HG03378 (cell line): ENCODE data around the gene GPR31.
"Not testable (repeated sequence)": the region's sequence is repeated elsewhere in the genome, so short reads cannot be mapped to it uniquely, and the experiment has no call there.

Source experiments
- ATAC-seq: cut with Tn5 transposase; IDR thresholded peaks from one replicate; pipeline ENCODE4 v1.9.1; 2021; ENCODE audit warnings: mild to moderate bottlenecking, moderate library complexity; ENCODE audit not compliant: unreplicated experiment

Gene GPR31

GRCh38 chr6:167167699-167168098 lies 9.9 kb upstream of the GPR31 start:
- ATAC-seq = not testable (repeated sequence)

GRCh38 chr6:167165858-167166471 lies 8.2 kb upstream of the GPR31 start:
- ATAC-seq = no peak

DNA sequence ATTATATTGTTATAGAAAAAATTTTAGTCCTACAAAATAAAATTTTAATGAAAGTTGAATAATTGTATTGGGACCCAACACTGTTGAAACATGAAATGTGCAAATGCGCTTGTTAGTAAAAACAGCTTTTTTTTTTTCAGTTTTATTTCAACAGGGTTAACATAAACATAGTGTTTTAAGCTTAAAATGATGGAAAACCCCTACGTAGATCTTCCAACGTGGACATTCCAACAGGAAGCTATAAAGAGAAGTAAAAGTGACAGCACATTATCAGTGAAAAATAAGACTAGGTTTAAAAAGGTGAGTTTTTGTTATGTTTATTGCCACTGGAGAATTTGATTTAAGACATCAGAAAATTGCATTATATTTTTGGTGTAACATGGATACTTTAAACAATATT lies 6.5 kb upstream of the GPR31 start:
- ATAC-seq = no peak

DNA sequence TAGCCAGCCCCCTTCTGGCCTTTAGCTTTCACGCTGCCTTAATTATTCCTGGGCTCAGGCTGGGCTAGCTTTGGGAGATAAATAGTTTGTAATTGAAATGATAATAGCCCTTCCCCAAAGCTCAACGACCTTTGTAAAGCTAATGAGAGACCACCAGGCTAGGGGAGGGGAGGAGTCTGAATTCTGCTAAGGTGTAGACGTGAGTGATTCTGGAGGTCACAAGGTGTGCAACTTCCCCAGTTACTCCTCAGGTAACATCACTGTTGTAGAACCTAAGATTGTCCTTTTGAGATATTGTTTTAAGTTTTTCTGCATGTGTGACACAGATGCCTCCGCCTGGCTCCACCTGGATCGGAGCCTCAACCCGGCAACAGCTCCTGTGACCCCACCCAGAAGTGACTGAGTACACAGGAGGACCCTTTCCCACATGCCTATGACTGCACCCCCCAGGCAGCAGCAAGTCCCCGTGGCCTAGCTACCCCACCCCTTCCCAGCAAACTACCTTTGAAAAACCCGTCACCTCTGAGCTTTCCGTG lies 5.8 kb upstream of the GPR31 start:
- no peak for ATAC-seq

DNA sequence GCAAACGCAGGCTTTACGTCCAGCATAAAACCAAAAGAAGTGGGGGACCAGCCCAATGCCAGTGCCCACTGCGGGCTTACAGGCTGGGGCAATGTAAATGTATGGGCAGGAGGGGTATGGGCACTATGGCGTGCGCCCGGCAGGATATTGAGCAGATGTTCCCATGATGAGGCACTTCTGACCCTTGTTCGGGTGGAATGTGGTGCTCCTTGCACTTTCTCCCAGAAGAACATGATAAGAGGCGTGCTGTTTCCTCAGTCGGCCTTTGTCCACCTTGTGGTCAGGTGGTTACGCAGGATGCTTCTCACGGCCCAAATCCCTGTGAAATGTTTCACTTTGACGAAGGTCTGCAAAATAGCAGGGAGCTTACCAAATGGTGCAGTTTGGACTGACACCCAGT lies 4.8 kb upstream of the GPR31 start:
- no peak for ATAC-seq

GRCh38 chr6:167161851-167162467 lies 4.2 kb upstream of the GPR31 start:
- ATAC-seq = no peak

DNA sequence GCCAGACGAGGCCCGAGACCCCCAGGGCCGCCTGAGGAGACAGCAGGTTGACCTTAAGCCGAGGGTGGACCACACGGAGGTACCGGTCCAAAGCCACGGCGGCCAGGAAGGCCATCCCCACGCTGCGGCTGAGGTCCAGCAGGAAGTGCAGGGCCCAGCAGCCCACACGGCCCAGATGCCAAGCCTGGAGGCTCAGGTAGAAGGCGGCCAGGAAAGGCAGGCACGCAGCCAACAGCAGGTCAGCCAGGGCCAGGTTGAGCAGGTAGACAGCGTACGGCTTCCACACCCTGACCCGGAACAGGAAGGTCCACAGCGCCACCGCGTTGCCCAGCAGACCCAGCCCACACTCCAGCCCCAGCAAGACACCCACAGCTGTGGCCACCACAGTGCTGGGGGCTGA lies 366 bp downstream of the GPR31 start:
- no peak for ATAC-seq

GRCh38 chr6:167154895-167155294 lies 2.9 kb downstream of the GPR31 start:
- no peak for ATAC-seq

- ATAC-seq = no peak
Measured at GRCh38 chr6:167154291-167154690, 3.5 kb downstream of the GPR31 start.

- ATAC-seq = peak; percentile 53
Measured at GRCh38 chr6:167153521-167153959, 4.2 kb downstream of the GPR31 start.

DNA sequence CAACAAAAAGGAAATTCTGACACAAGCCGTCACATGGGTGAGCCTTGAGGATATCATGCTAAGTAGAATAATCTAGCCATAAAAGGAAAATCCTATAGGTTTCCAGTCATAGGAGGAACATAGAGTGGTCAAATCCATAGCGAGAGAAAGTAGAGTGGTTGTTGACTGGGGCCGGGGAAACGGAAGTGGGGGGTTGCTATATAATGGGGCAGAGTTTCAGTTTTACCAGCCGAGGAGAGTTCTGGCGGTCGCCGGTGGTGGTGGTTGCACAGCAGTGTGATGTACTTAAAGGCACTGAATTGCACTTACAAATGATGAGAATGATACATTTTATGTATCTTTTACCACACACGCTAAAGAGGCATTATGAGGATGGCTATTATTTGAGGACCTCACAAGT lies 4.9 kb downstream of the GPR31 start:
- ATAC-seq = peak; percentile 41

- ATAC-seq = no peak
Measured at GRCh38 chr6:167151648-167152047, 6.1 kb downstream of the GPR31 start.

GRCh38 chr6:167150941-167151549 lies 6.7 kb downstream of the GPR31 start:
- ATAC-seq = peak; percentile 65

GRCh38 chr6:167148997-167149396 lies 8.8 kb downstream of the GPR31 start:
- ATAC-seq = no peak

GRCh38 chr6:167148021-167148420 lies 9.8 kb downstream of the GPR31 start:
- no peak for ATAC-seq

GRCh38 chr6:167146977-167147376 lies 10.8 kb downstream of the GPR31 start:
- ATAC-seq = no peak

DNA sequence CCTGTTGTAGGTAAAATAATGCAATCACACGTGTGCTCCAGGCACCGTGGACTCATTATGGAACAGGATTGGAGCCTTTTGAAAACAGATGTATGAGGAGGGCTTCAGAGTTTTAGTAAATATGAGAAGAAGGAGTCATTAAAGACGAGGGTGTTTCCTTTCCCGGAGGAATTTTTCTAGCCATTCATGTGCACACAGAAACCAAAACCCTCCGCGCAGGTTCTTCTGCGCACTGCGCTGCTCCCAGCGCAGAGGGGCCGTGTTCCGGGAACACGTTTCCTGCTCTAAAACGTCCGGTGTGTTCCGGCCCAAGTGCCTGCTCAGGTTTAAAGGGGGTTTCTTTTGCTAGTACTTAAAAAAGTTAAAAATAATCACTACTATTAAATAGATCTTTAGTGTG lies 11.6 kb downstream of the GPR31 start:
- no peak for ATAC-seq

DNA sequence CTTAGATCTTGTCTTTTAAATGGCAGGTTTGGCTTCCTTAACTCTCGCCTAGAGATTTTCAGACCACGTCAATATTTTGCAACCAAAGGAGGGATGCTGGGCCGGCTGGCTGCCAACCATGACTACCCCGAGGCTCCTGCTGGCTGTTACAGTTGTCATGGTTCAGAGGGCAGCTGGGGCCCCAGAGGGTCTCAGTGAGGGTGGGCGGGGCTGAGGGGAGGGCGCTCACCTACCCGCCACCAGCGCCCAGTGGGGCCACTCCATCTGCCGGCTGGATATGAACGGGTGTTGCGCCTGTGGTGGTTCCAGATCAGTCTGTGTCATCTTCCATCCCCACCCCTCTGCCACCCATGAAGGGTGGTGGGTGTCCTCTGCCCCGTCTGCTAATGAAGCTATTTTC lies 12.3 kb downstream of the GPR31 start:
- no peak for ATAC-seq

DNA sequence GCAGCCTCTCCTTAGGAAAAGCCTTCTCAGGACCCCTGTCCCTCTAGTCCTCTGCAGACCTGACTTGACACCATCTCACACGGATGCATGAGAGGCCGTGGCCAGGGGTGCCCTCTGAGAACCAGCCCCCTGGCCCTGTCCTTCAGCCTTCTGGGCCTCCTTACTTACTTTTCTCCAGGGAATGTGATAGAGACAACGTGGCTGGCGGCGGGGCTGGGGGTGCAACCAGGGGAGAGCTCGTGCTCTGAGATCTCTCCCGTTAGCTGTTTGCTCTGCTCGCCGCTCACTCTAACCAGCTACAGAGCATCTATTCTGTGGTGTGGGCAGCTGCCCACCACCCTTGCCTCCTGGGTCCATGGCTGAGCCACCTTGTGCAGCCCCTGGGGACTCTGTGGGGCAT lies 14.7 kb downstream of the GPR31 start:
- ATAC-seq = no peak

DNA sequence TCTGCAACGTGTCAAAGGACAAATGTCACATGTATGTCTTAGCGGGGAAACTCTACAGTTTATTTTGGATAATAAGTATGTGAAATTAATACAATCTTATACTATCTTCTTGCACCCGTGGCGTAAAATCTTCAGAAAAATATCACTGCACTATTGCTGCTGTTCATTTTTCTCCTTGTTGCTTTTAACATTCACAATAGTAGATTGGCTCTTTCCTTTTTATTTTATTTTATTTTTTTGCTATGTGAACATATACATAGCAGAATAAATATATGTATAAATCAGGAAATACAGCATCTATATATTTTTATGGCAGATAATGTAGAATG lies 15.4 kb downstream of the GPR31 start:
- ATAC-seq = no peak

DNA sequence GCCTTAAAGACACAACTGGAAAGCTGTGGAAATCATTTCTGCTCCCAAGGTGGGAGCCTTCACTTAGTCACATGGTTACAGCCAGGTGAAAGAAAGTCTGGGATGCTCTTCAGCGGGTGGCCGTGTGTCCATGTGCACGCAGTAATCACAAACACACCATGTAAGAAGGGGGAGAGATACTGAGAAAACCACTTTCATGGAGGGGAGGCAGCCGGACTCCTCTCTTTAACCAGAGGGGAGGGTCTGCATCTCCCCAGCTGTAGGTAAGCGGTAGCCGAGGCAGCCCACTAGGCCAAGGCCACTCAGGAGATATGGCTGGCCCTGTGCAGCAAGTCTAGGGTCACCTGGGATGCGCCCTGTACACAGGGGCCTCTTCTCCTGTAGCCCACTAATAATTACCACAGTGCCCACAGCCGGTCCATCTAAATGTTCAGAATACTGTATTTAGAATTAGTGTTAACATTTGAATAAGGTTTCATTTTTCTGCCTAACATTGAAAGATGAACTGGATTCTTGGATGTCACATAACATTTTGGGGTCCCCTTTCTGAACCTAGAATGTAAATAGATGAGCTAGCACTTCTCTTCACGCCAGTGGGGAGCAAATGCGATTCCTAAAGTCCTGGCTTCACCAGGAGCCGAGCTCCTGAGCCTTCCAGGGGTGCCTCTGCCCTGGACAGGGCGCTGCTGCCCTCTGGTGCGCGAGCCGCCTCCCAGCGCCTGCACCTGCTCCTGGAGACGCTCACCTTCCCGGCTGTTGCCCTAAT lies 15.9 kb downstream of the GPR31 start:
- peak; percentile 42 for ATAC-seq
